HG03280 (cell line): Measurements from ENCODE around the gene THAP11.
A peak's percentile ranks its signal among the peaks of the same experiment; 100 is the strongest.
"Not testable (repeated sequence)": the region's sequence is repeated elsewhere in the genome, so short reads cannot be mapped to it uniquely, and the experiment has no call there.

Experiments
- ATAC-seq: cut with Tn5 transposase; IDR thresholded peaks from one replicate; pipeline ENCODE4 v1.9.1; 2021; ENCODE audit warnings: mild to moderate bottlenecking, moderate library complexity; ENCODE audit not compliant: unreplicated experiment

Gene THAP11

DNA sequence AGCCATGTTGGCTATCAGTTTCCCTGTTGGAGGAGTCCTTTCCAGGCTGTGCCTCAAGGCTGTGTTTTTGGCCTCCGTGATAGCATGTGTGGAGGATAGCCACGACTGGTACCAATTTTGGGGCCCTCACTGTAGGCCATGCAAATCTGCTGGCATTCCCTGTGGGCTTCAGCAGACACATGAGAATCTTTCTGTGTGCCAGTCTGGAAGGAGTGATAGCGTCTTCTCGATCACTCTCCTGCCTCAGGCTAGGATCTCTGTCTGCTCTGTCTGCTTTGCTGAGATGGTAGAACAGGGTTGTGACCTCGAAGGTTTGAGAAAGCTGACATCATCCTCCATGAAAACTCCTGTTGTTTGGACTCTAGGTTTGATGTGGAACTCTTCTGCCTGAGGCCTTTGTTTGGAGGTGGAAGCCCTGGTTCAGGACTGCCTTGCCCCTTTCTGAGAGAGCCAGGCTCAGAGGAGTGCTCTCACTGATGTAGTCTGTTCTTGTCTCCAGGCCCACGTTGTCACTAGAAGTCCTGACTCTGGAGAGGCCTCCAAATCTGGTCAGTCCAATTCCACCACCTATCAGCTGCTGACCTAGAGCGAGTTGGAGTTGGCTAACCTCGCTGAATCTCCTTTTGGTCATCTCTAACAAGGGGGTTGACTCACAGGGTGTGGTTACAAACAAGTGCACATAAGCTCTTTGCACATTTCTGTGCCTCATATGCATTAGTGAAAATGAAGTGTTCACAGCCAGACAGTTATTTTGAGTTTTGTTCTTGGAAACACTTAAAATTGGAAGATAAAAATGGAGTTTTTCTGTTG lies 18.7 kb downstream of the THAP11 start:
- no peak for ATAC-seq

DNA sequence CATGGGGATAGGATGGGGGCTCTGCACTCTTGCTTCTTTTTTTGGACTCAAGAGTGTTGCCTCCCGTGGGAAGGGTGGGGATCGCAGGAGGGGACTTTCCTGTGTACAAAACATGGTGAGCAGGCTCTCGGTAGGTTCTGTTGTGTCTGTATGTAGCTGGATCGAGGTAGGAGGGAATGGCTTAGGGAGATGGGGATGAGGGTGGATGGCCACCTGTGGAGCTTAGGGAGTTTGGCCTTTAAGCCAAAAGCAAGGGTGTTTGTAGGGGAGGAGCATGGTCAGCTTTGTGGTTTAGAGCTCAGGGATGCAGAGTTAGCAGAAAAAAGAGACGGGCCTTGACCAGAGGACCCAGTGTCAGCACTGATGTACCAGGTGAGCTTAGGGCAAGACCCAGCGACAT lies 19.8 kb downstream of the THAP11 start:
- ATAC-seq: no peak

DNA sequence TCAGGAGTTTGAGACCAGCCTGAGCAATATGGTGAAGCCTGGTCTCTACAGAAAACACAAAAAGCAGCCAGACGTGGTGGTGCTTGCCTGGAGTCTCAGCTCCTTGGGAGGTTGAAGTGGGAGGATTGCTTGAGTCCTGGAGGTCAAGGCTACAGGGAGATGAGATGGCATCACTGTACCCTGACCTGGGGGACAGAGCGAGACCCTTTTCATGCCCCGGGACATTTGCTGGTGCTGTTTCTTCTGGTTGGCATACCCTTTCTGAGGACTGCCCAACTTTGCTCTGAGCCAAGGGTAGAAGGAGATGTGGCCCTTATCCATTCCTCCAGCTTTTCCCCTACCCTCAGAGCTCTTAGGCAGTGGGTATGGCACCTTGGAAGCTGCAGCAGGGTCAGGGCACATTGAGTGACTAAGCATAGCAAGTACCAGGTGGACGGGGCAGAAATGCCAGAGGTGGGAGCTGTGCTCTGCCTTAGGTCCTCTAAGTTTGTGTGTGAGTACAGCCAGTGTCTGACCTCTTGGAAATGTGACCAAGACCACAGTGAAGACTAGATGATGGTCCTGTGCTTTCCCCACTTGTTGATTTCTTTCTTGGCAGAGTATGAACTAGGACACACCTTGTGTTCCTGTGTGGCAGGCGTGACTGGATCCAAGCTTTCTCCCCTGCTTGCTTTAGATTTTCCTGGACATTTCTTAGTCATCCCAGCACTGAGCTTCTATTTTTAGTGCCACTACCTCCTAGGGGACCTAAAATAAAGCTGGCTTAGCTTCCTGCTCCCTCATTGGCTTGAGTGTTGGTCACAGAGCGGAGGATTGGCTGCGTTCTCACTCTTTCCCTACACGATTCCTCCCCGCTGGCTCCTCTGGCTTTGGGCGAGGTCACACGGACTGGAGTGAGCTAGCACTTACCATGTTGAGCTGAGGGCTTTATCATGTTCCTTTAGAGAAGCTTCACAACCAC lies 20.8 kb downstream of the THAP11 start:
- ATAC-seq: no peak

DNA sequence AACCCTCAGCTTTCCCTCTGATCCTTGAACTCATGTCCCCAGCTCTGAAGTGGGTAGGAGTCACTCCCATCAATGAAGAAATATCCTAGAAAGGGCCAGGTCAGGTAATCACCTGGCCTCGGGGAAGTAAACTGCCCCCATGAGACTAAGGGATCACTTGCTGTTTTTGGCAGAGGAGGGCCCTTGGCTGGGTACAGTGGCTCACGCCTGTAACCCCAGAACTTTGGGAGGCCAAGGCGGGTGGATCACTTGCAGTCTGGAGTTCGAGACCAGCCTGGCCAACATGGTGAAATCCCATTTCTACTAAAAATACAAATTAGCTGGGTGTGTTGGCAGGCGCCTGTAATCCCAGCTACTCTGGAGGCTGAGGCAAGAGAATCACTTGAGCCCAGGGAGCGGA lies 21.9 kb downstream of the THAP11 start:
- not testable (repeated sequence) for ATAC-seq

DNA sequence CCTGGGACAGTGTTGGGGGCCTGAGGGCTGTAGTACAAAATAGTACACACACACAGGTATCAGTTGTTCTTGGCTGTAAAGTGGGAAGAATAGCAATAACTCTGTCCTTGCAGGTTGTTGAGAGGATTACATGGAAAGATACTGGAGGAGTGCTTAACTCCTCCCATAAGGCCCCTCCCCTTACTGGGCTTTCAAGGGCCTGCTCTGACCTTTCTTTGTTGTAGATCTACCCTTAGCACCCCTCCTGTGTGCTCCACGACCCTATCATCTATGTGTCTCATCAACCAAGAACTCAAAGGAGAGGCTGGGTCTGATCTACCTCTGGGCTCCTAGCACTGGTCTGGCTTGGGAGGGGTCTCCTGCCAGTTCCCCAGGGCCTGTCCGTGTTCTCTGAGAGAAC lies 22.5 kb downstream of the THAP11 start:
- no peak for ATAC-seq

DNA sequence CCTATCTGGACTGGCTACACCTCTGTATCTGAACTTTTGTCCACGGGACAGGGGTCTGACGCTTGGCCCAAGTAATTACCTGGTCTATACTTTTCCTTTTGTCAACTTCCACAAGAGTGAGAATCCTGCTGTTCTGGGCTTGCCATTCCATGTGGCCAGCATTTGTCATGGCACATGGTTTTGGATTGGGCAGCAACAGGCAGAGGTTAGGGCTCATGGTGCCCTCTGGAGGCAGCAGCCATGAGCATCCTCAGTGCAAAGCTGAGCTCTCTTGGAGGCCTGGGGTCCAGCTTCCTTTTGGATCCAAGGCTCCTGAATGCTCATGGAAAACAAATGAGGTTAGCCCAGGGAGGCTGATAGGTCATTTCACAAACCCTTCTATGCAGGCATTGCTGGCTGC lies 23.2 kb downstream of the THAP11 start:
- no peak for ATAC-seq

DNA sequence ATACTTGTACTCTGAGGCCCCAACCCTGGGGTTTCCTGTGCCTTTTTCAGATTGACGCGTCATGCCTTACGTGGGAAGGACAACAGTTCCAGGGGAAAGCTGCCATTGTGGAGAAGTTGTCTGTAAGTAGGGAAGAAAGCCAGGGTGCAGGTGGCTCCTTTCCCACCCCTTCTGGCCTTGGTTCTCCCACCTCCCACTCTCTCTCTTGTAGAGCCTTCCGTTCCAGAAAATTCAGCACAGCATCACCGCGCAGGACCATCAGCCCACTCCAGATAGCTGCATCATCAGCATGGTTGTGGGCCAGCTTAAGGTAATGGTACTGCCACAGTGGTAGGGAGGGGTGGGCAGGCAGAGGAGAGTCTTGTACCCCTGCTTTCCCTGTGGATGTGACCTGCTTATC lies 26.2 kb downstream of the THAP11 start:
- no peak for ATAC-seq

DNA sequence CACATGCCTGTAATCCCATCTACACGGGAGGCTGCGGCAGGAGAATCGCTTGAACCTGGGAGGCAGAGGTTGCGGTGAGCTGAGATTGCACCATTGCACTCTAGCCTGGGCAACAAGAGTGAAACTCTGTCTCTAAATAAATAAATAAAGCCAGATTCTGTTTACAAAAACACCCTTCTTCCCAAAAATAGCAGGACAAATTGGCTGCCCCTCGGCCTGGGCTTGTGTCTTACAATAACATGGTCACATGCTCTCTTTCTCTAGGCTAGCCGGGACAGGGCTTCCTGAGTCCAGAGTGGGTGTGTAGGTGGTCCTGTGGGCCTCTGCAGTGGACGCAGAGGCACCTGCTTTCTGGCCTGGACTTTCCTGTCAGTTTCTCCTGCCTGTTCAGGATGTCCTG lies 27.5 kb downstream of the THAP11 start:
- no peak for ATAC-seq

DNA sequence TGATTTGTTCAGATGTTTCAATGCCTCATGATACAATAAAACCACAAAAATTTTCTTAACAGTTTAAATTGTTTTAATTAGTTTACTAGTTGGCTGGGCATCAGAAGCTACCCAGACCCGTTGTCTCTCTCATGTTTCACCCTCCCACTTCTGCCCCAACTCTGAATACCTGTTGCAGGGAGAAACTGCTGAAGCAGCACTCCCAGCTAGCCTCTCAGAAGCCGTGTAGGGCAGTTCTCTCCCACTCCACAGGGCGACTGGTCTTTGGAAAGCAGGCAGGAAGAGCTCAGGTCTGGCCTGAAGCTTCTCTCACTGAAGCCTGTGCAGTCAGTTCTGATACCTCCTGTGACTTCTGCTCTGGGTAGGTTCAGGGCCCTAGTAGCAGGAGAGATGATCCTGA lies 29.1 kb downstream of the THAP11 start:
- ATAC-seq: no peak

DNA sequence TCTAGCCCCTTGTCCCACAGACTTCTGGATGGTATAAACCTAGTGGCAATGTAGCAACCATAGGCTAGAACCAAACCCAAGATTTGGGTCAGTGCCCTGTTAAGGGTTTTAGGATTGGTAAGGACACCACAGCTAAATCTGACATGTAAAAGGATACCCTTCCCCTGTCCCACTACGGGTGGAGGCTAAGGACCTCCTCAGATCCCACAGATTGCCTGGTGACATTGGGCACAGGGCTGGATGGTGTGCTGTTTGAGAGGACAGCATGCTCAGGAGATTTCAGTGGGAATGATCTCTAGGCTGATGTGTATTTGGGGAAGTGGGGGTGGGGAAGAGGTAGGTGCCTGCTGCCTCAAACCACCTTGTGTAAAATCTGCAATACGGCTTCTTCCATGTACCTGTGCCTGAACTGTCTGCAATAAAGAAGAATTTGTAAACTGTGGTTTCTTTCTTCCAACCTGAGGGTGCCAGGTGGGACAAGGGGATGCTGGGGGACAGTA lies 30.1 kb downstream of the THAP11 start:
- no peak for ATAC-seq

DNA sequence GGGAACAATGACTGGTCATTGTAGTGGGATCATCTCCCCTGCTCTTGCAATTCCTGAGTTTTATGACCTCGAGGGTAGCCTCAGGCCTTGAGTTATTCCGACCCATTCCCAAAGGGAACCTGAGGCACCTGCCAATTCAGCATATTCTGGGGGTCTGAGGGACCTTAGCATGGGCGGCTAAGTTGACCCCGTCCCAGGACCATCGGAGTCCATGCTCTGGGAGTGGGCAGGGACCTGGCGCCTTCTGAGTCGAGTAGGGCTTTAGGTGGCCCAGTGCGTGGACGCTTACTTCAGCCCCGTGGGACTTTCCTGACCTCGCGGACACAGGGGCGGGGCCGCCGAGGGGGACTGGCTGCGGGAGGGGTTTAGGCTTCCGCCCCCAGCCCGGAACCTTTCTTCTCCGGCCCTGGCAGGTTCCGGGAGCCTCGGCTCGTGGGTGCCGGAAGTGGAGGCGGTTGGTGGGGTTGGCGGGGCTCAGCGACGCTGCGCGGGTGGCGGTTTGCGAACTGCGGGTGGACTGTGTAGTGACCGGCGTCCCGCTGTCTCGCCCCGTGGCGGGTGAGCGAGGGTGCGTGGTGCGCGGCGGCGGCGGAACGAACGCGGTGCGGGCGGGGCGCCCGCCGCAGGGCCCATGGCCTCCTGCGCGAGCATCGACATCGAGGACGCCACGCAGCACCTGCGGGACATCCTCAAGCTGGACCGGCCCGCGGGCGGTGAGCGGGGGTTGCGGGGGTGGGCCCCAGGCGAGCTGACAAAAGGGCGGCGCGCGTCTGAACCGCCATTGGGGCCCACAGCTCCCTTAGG lies 30.7 kb downstream of the THAP11 start, which contains the start of gene EDC4:
EDC4 (plus strand) TSS at position 422 of the 804 bp plus-strand sequence; CDS start at position 632, 210 bp downstream.
- ATAC-seq: peak; percentile 82

DNA sequence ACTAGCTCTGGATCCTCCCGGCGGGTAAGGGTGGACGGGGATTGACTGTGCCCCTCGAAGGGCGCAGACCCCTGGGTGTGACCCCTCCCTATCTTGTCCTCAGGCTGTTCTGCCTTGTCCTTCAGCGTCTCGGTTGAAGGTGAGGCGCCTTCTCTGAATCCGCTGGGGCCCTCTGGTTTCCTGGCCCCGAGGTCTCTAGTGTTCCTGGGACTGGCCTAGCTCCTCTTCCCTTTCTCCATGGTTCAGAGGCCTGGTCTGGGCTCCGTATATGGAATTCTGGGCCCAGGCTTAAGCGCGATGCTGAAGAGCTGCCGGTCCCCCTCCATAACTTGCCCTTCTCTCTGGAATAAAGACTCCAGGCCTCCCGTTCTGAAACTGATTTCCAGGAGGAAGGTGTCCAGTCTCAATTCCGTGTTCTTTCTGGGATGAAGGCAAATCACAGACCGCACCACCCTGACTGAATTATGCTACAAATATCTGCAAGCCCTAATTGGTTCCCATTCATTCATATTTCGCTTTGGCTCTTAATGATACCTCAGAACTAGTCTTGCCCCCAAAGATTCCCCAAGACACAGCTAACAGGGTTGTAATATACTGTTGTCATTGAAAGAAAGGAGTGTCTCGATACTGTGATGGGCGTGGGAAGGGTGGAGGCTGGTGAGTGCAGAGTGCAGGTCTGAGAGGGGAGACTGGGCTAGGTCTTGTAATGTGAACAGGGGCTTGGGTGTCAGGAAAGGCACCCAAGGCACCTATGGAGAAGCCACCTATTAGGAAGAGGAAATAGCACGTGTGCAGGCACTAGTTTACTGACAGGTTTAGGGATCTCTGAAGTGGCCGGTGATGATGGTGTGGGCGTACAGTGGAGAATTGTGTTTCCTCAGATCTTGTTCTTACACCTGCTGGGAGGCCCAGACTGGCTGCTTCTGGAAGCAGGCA lies 31.6 kb downstream of the THAP11 start:
- peak; percentile 11 for ATAC-seq

DNA sequence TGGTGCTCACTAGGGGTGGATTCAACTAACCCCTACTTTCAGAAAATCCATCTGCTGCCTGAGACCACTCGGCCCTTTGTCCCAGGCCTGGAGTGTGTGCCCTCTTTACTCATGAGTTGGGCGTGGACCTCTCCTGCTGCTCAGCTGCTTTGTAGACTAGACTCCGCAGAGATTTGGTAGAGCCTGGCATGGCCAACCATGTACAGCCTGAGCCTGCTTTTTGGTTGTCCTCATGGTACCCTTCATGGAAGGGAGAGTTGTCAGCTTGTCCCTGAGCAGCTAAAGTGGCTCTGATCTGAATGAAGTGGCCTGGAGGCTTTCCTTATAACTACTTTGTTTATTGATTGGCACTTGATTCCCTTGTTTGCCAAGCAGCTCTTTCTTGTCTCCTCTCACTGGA lies 32.3 kb downstream of the THAP11 start:
- ATAC-seq: no peak

DNA sequence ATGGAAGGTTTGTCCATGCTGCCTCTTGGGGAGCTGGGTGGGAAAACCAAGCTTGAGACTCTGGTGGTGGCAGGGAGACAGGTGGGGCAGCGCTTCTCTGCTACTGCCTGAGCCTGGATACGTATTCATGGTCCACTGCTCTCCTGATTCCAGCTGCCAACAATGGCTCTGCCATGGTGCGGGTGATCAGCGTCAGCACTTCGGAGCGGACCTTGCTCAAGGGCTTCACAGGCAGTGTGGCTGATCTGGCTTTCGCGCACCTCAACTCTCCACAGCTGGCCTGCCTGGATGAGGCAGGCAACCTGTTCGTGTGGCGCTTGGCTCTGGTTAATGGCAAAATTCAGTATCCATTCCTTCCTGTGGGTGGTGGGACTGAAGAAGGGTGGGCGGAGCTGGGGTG lies 34.9 kb downstream of the THAP11 start:
- no peak for ATAC-seq

DNA sequence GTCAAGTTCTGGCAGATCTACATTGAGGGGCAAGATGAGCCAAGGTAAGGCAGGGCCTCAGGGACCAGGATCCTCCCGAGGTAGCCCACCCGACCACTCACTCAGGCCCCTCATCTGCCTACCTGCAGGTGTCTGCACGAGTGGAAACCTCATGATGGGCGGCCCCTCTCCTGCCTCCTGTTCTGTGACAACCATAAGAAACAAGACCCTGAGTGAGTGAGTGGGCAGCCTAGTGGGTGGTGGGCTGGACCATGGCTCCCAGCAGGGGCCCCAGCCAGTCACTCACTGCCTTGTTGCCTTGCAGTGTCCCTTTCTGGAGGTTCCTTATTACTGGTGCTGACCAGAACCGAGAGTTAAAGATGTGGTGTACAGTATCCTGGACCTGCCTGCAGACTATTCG lies 36.1 kb downstream of the THAP11 start:
- ATAC-seq: no peak

DNA sequence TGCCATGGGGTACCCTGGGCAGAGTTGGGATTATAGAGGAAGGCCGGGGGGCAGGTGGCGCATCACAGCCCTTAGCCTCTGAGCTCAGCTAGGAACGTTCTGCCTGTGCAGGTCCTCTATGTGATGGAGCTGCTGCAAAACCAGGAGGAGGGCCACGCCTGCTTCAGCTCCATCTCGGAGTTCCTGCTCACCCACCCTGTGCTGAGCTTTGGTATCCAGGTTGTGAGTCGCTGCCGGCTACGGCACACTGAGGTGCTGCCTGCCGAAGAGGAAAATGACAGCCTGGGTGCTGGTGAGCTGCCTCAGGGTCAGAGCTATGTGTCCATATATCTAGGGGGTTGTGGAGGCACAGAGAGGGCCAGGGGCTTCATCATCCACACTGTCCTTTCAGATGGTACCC lies 36.7 kb downstream of the THAP11 start:
- ATAC-seq: no peak

DNA sequence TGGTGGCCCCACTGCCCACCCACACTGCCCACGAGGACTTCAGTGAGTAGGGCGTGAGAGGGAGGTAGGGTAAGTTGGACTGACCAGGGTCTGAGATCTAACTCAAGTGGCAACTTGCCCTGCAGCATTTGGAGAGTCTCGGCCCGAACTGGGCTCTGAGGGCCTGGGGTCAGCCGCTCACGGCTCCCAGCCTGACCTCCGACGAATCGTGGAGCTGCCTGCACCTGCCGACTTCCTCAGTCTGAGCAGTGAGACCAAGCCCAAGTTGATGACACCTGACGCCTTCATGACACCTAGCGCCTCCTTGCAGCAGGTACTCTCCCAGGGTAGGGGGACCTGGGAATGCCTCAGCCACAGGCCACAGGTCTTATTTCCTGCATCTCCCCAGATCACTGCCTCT lies 37.3 kb downstream of the THAP11 start:
- no peak for ATAC-seq

DNA sequence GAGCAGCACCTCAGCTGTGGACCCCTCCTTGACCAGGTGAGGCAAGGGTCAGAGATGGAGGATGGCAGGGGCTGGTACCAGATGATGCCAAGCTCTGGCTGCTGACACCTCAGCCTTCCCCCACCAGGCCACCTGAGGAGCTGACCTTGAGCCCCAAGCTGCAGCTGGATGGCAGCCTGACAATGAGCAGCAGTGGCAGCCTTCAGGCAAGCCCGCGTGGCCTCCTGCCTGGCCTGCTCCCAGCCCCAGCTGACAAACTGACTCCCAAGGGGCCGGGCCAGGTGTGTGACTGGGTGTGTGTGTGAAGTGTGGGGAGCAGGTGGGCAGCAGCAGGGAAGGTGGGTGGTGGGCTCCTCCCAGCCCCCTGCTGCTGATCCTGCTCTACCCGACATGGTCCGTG lies 37.8 kb downstream of the THAP11 start:
- ATAC-seq: no peak

DNA sequence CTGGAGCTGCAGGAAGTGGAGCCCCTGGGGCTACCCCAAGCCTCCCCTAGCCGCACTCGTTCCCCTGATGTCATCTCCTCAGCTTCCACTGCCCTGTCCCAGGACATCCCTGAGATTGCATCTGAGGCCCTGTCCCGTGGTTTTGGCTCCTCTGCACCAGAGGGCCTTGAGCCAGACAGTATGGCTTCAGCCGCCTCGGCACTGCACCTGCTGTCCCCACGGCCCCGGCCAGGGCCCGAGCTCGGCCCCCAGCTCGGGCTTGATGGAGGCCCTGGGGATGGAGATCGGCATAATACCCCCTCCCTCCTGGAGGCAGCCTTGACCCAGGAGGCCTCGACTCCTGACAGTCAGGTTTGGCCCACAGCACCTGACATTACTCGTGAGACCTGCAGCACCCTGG lies 38.5 kb downstream of the THAP11 start:
- ATAC-seq: no peak
